Measurements from ENCODE around the gene DDA1. TPM values are rescaled to one million over a fixed set of nuclear protein-coding genes. Genes with fewer than 3 reads are reported as not detected.

The DDA1 gene
- total RNA-seq, 4 donors from 2014 or later = 13.2 to 58.5 (median 19.9) TPM

- ATAC-seq = no peak
- Histone ChIP-seq H3K4me3 (no peak overlapping the region), H3K27ac (no peak overlapping the region), H3K36me3 (peaks cover 0 to 83% of the 10 kb centered on the region in 2 donors), H3K9me3 (no peaks in the 10 kb centered on the region), H3K4me1 (peaks cover 0 to 19% (median 0%) of the 10 kb centered on the region in 3 donors), H3K27me3 (no peaks in the 10 kb centered on the region)
- TF ChIP-seq, protein P1, sequence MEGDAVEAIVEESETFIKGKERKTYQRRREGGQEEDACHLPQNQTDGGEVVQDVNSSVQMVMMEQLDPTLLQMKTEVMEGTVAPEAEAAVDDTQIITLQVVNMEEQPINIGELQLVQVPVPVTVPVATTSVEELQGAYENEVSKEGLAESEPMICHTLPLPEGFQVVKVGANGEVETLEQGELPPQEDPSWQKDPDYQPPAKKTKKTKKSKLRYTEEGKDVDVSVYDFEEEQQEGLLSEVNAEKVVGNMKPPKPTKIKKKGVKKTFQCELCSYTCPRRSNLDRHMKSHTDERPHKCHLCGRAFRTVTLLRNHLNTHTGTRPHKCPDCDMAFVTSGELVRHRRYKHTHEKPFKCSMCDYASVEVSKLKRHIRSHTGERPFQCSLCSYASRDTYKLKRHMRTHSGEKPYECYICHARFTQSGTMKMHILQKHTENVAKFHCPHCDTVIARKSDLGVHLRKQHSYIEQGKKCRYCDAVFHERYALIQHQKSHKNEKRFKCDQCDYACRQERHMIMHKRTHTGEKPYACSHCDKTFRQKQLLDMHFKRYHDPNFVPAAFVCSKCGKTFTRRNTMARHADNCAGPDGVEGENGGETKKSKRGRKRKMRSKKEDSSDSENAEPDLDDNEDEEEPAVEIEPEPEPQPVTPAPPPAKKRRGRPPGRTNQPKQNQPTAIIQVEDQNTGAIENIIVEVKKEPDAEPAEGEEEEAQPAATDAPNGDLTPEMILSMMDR (IDR thresholded peaks at IDR 0.05) = no peak
- TF ChIP-seq EP300 (IDR thresholded peaks at IDR 0.05) (no peak), POLR2A (IDR thresholded peaks at IDR 0.05) (no peak), POLR2AphosphoS5 (IDR thresholded peaks at IDR 0.05) (no peak)
- 60 to 91% methylated on average over 1 to 16 of the region's 40 CpGs for WGBS, 2 donors (ENCODE audit: low coverage in 1 of 2)
These were observed 10.3 kb downstream of the DDA1 start for GRCh38 chr19:17319473-17320238.

GRCh38 chr19:17320435-17320834, 11.1 kb downstream of the DDA1 start:
- Histone ChIP-seq H3K27me3 (no peaks in the 10 kb centered on the region), H3K4me3 (no peak overlapping the region), H3K27ac (no peak overlapping the region), H3K36me3 (peaks cover 0 to 86% of the 10 kb centered on the region in 2 donors), H3K4me1 (peaks cover 0 to 27% (median 0%) of the 10 kb centered on the region in 3 donors), H3K9me3 (no peaks in the 10 kb centered on the region)
- TF ChIP-seq POLR2A (IDR thresholded peaks at IDR 0.05) (no peak), POLR2AphosphoS5 (IDR thresholded peaks at IDR 0.05) (no peak), EP300 (IDR thresholded peaks at IDR 0.05) (no peak)
- TF ChIP-seq, protein P1 (IDR thresholded peaks at IDR 0.05) = no peak
- no CpG with 5 or more reads among the region's 11 CpGs for WGBS, 2 donors (ENCODE audit: low coverage in 1 of 2)
- no peak for ATAC-seq

DNA sequence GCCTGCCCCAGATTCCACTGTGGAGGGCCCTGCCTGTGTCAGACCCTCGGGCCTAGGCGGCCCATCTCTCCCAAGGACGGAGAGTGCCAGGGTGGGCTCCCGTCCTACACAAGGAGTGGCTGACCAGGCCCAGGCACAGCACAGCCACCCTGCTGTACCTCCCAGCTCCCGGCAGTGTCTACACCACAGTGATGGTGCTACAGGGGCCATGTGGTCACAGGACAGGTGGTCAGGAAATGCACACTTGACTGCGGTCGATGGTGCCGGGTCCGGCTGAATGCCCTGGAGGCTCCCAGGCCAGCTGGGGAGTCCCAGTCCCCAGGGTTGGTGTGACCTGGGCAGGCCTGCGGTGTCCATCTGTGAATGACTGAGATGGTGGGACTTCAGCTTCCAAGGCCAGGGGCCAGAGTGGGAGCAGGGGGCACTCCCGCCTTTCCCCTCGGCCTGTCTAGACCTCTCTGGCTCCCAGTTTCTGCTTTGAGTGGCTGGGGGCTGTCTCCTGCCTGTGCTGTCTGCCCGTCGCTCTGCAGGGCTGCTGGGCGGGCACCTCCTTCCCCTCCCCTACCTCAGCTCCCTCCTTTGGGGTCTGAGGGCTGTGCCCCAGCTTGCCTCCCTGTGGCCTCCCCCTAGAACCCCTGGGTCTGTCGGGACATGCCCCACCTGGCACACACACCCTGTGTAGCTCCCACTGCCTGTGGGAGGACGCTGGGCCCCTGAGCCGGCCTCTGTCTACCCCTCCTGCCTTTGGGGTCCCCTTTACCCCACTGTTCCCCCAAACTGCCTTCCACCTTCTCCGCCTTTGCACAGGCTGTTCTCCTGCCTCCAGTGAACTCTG, 12.5 kb downstream of the DDA1 start:
- Histone ChIP-seq H3K9me3 (no peaks in the 10 kb centered on the region), H3K27me3 (no peaks in the 10 kb centered on the region), H3K4me3 (no peak overlapping the region), H3K27ac (no peak overlapping the region), H3K4me1 (peaks cover 0 to 36% (median 0%) of the 10 kb centered on the region in 3 donors), H3K36me3 (peaks cover 0 to 71% of the 10 kb centered on the region in 2 donors)
- TF ChIP-seq, protein P1 (IDR thresholded peaks at IDR 0.05) = no peak
- no peak for TF ChIP-seq POLR2AphosphoS5 (IDR thresholded peaks at IDR 0.05)
- no peak for TF ChIP-seq POLR2A (IDR thresholded peaks at IDR 0.05)
- TF ChIP-seq EP300 (IDR thresholded peaks at IDR 0.05) = no peak
- ATAC-seq = no peak
- 100% methylated on average over 1 to 2 of the region's 19 CpGs for WGBS, 2 donors (ENCODE audit: low coverage in 1 of 2)

DNA sequence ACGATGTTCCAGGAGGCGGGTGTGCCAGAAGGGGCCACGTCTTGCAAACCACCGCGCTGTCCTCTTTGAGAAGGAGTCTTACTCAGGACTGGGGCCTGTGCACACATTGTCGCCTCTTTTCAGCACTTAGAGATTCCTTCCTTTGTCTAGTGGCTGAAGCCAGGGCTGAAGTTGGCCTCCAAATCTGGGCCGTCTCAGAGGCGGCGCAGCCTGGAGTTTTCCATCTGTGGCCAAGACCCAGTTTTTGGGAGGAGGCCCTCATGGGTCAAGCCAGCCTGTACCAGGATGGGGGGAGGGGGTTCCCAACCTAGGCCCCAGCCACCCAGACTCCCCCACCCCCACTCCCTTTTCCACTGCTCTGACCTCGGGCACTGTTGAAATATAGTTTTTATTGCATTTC, 13.5 kb downstream of the DDA1 start:
- Histone ChIP-seq H3K27me3 (no peaks in the 10 kb centered on the region), H3K9me3 (no peaks in the 10 kb centered on the region), H3K36me3 (peaks cover 0 to 62% of the 10 kb centered on the region in 2 donors), H3K4me3 (no peak overlapping the region), H3K4me1 (peaks cover 0 to 46% (median 0%) of the 10 kb centered on the region in 3 donors), H3K27ac (no peak overlapping the region)
- 54% methylated on average over 3 of the region's 10 CpGs; no CpG with 5 or more reads in 1 of the 2 donors for WGBS, 2 donors (ENCODE audit: low coverage in 1 of 2)
- ATAC-seq = no peak
- TF ChIP-seq, protein P1 (IDR thresholded peaks at IDR 0.05) = no peak
- no peak for TF ChIP-seq POLR2AphosphoS5 (IDR thresholded peaks at IDR 0.05)
- TF ChIP-seq POLR2A (IDR thresholded peaks at IDR 0.05) = no peak
- no peak for TF ChIP-seq EP300 (IDR thresholded peaks at IDR 0.05)
